ENCODE data around the gene STXBP4.
A peak's percentile ranks its signal among the peaks of the same experiment; 100 is the strongest.

STXBP4 gene

DNA sequence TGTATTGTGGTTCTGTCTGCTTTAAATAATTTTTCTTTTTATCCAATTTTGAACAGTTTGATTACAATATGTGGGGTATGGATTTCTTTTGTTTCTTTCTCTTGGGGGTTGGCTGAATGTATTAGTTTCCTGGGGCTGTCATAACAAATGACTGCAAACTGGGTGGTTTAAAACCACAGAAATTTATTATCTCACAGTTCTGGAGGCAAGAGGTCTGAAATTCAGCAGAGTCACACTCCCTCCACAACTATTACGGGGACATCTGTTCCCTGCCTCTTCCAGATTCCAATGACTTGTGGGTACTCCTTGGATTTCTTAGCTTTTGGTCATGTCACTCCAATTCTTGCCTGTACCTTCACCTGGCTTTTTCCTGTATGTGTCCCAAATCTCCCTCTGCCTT is 23.8 kb upstream of the STXBP4 start:
- no peak overlapping the region for H3K4me3 ChIP-seq (ENCODE audit: low read depth in 1 of 2, low read length in 2 of 2)
- H3K36me3 ChIP-seq (ENCODE audit: insufficient read depth, low read length), result no peaks in the 10 kb centered on the region
- no peaks in the 10 kb centered on the region for H3K4me1 ChIP-seq (ENCODE audit: insufficient read depth, low read length)
- no peaks in the 10 kb centered on the region for H3K27me3 ChIP-seq (ENCODE audit: control insufficient read depth in 1 of 2, insufficient read depth in 2 of 2, low read length in 2 of 2)
- no peak overlapping the region for H3K9ac ChIP-seq (ENCODE audit: low read length)
- H3K27ac ChIP-seq (ENCODE audit: low read depth, low read length), result no peak overlapping the region
- H3K9me3 ChIP-seq (ENCODE audit: low read length), result no peaks in the 10 kb centered on the region

DNA sequence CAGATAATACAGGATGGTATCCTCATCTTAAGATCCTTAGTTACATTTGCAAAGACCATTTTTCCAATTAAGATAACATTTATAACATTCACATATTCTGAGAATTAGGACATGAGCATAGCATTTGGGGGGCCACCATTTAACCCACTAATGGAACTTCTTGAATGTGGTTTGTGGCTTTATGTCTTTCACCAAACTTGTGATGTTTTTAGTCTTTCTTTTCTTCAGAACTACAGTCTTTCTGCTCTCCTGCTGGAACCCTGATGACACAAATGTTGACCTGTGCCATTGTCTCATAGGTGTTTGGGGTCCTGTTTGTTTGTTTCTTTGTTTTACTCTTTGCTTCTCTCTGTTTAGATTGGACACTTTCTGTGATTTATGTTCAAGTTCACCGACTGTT is 23.3 kb upstream of the STXBP4 start:
- Histone ChIP-seq H3K9ac (ENCODE audit: low read length) (no peak overlapping the region), H3K4me3 (ENCODE audit: low read depth in 1 of 2, low read length in 2 of 2) (no peak overlapping the region), H3K4me1 (ENCODE audit: insufficient read depth, low read length) (no peaks in the 10 kb centered on the region), H3K27me3 (ENCODE audit: control insufficient read depth in 1 of 2, insufficient read depth in 2 of 2, low read length in 2 of 2) (no peaks in the 10 kb centered on the region), H3K9me3 (ENCODE audit: low read length) (no peaks in the 10 kb centered on the region), H3K27ac (ENCODE audit: low read depth, low read length) (no peak overlapping the region), H3K36me3 (ENCODE audit: insufficient read depth, low read length) (no peaks in the 10 kb centered on the region)

DNA sequence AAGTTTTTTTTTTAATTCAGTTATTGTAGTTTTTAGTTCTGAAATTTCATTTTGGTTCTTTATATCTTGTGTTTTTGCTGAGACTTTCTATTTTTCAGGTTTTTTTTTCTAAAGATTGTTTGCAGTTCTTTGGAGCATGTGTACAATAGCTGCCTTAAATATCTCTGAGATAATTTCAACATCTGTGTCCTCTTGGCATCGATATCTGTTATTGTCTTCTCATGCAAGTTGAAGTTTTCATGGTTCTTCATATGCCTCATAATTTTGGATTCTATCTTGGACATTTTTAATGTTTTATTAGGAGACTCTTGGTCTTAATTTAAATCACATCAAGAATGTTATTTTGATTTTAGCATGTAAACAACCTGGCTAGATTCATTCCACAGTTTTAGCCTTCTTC is 22.9 kb upstream of the STXBP4 start:
- H3K36me3 ChIP-seq (ENCODE audit: insufficient read depth, low read length), result no peaks in the 10 kb centered on the region
- no peaks in the 10 kb centered on the region for H3K9me3 ChIP-seq (ENCODE audit: low read length)
- no peaks in the 10 kb centered on the region for H3K4me1 ChIP-seq (ENCODE audit: insufficient read depth, low read length)
- no peak overlapping the region for H3K27ac ChIP-seq (ENCODE audit: low read depth, low read length)
- no peaks in the 10 kb centered on the region for H3K27me3 ChIP-seq (ENCODE audit: control insufficient read depth in 1 of 2, insufficient read depth in 2 of 2, low read length in 2 of 2)
- H3K9ac ChIP-seq (ENCODE audit: low read length), result no peak overlapping the region
- no peak overlapping the region for H3K4me3 ChIP-seq (ENCODE audit: low read depth in 1 of 2, low read length in 2 of 2)

DNA sequence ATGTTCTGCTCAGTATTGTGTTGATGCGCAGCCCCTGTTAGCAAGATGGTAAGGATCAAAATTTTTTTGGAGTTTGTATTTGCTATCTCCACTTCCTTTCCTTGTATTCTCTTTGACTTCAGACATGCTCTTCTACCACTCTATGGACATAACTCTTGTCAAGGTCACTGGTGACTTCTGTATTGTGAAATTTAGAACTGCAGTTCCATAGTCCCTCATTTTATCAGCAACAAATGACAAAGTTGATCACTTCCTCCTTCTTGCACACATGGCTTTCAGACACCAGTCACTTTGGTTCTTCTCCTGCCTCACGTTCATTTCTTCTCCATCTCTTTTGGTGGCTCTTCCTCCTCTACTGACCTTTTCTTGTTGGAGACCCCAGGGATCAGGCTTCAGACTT is 21.2 kb upstream of the STXBP4 start:
- H3K27ac ChIP-seq (ENCODE audit: low read depth, low read length), result no peak overlapping the region
- no peak overlapping the region for H3K4me3 ChIP-seq (ENCODE audit: low read depth in 1 of 2, low read length in 2 of 2)
- H3K9me3 ChIP-seq (ENCODE audit: low read length), result no peaks in the 10 kb centered on the region
- H3K9ac ChIP-seq (ENCODE audit: low read length), result no peak overlapping the region
- H3K36me3 ChIP-seq (ENCODE audit: insufficient read depth, low read length), result peaks cover 9% of the 10 kb centered on the region
- no peaks in the 10 kb centered on the region for H3K4me1 ChIP-seq (ENCODE audit: insufficient read depth, low read length)
- H3K27me3 ChIP-seq (ENCODE audit: control insufficient read depth in 1 of 2, insufficient read depth in 2 of 2, low read length in 2 of 2), result no peaks in the 10 kb centered on the region

DNA sequence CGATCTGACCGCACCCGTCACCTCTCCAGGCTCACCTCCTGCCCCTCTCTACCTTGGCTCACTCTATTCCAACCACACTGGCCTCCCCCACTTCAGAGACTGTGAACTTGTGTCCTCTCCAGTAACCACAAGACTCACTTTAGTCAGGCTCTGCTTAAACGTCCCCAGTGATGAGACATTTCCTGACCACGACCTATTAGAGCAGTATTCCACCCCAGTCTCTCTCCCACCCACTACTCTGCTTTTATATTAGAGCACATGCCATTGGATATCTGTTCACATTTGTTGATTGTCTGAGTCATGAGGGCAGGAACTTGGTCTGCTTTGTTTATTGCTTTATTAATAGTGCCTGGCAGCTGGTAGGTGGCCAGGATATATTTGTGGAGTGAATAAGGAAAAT is 20.2 kb upstream of the STXBP4 start:
- Histone ChIP-seq H3K4me1 (ENCODE audit: insufficient read depth, low read length) (no peaks in the 10 kb centered on the region), H3K27ac (ENCODE audit: low read depth, low read length) (no peak overlapping the region), H3K27me3 (ENCODE audit: control insufficient read depth in 1 of 2, insufficient read depth in 2 of 2, low read length in 2 of 2) (no peaks in the 10 kb centered on the region), H3K4me3 (ENCODE audit: low read depth in 1 of 2, low read length in 2 of 2) (no peak overlapping the region), H3K9me3 (ENCODE audit: low read length) (no peaks in the 10 kb centered on the region), H3K36me3 (ENCODE audit: insufficient read depth, low read length) (peaks cover 9% of the 10 kb centered on the region), H3K9ac (ENCODE audit: low read length) (no peak overlapping the region)

DNA sequence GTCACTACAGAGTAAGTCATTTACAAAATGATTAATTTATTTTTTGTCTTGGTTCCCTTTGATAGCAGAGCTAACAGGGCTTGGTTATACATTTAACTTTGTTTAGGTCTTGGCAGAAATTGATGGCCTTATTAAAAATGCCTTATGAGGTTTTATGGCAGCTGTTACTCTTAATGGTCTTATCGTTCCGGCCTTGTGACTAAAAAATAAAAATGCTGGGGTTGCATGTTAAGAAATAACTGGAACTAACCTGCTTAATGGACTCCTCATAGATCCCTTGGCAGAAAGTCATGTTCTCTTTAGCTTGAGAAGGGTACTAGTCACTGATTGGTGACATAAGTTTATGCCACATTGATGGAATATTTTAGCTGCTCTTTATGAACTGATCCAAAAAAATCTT is 18.4 kb upstream of the STXBP4 start:
- no peak overlapping the region for H3K27ac ChIP-seq (ENCODE audit: low read depth, low read length)
- H3K9me3 ChIP-seq (ENCODE audit: low read length), result no peaks in the 10 kb centered on the region
- no peaks in the 10 kb centered on the region for H3K4me1 ChIP-seq (ENCODE audit: insufficient read depth, low read length)
- peaks cover 23% of the 10 kb centered on the region for H3K36me3 ChIP-seq (ENCODE audit: insufficient read depth, low read length)
- H3K4me3 ChIP-seq (ENCODE audit: low read depth in 1 of 2, low read length in 2 of 2), result no peak overlapping the region
- no peak overlapping the region for H3K9ac ChIP-seq (ENCODE audit: low read length)
- H3K27me3 ChIP-seq (ENCODE audit: control insufficient read depth in 1 of 2, insufficient read depth in 2 of 2, low read length in 2 of 2), result no peaks in the 10 kb centered on the region

DNA sequence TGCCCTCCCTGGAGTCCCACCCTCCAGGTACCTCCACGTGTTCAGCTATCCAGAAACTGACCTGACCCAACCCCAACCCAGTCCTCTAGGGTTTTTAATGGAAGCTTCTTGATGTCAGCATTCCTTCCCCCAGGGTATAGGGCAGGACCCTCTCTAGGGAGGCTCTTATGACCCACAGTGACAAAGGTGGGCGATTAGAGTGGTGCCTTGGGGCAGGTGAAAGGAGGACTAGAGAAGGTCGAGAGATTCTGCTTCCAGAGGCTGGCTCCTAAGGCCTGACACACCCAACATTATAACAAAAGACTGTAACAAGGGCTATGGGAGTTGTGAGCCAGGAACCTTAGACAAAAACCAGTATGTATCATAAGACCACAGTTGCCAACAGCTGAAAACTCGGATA is 17.3 kb upstream of the STXBP4 start:
- no peak overlapping the region for H3K9ac ChIP-seq (ENCODE audit: low read length)
- H3K4me1 ChIP-seq (ENCODE audit: insufficient read depth, low read length), result no peaks in the 10 kb centered on the region
- no peak overlapping the region for H3K4me3 ChIP-seq (ENCODE audit: low read depth in 1 of 2, low read length in 2 of 2)
- peaks cover 25% of the 10 kb centered on the region for H3K36me3 ChIP-seq (ENCODE audit: insufficient read depth, low read length)
- H3K9me3 ChIP-seq (ENCODE audit: low read length), result no peaks in the 10 kb centered on the region
- H3K27ac ChIP-seq (ENCODE audit: low read depth, low read length), result no peak overlapping the region
- H3K27me3 ChIP-seq (ENCODE audit: control insufficient read depth in 1 of 2, insufficient read depth in 2 of 2, low read length in 2 of 2), result no peaks in the 10 kb centered on the region

DNA sequence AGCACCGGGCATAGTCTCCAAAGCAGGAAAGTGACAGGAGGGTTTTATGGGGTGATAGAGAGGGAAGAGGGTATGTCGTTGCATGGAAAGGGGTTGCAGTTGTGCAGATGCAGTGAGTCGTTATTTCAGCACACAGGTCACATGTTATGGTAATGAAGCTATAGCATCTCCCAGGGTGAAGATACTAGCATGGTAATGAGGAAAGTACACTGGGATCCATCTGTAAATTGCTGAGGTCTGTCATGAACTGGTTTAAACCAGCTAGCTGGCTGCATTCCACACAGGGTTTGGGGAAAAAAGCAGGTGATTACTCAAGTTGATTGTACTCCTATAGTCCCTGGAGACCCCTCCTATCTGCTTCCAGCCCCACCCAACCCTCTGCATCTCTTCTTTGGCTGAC is 11.8 kb upstream of the STXBP4 start:
- Histone ChIP-seq H3K27me3 (ENCODE audit: control insufficient read depth in 1 of 2, insufficient read depth in 2 of 2, low read length in 2 of 2) (no peaks in the 10 kb centered on the region), H3K4me1 (ENCODE audit: insufficient read depth, low read length) (no peaks in the 10 kb centered on the region), H3K27ac (ENCODE audit: low read depth, low read length) (no peak overlapping the region), H3K9me3 (ENCODE audit: low read length) (no peaks in the 10 kb centered on the region), H3K4me3 (ENCODE audit: low read depth in 1 of 2, low read length in 2 of 2) (no peak overlapping the region), H3K36me3 (ENCODE audit: insufficient read depth, low read length) (peaks cover 53% of the 10 kb centered on the region), H3K9ac (ENCODE audit: low read length) (no peak overlapping the region)

DNA sequence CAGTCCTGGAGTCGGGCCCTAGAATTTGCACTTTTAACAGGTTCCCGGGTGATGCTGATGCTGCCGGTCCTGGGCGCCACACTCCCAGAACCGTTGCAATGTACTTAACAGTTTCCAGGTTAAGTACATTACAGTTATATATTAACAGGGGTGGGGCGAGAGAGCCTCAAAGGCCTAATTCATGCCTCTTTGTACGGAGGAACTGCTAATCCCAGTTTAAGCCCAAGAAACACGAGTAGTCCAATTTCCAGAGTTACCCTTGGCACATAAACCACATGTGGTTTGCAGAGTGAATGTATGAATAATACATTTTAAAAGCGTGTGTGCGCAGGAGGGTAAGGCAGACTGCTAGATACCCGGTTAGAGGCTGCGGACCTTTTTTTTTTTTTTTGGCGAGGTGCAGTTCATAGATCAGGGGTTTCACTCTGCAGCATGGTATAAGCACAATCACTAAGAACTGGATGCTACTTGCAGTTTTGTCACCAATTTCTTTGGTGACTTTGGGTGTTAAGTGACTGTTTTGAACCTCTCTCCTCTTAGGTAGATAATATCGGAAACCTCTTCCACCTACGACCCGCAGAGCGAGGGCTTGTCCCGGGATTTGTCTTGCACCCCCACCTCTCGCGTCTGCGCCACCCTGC is 824 bp upstream of the STXBP4 start:
- Histone ChIP-seq H3K4me3 (ENCODE audit: low read depth in 1 of 2, low read length in 2 of 2) (peak overlapping the region; percentile 85 to 96), H3K9me3 (ENCODE audit: low read length) (no peaks in the 10 kb centered on the region), H3K4me1 (ENCODE audit: insufficient read depth, low read length) (peaks cover 13% of the 10 kb centered on the region), H3K27ac (ENCODE audit: low read depth, low read length) (peak overlapping the region; percentile 74), H3K36me3 (ENCODE audit: insufficient read depth, low read length) (peaks cover 18% of the 10 kb centered on the region), H3K27me3 (ENCODE audit: control insufficient read depth in 1 of 2, insufficient read depth in 2 of 2, low read length in 2 of 2) (no peaks in the 10 kb centered on the region), H3K9ac (ENCODE audit: low read length) (peak overlapping the region; percentile 56)

DNA sequence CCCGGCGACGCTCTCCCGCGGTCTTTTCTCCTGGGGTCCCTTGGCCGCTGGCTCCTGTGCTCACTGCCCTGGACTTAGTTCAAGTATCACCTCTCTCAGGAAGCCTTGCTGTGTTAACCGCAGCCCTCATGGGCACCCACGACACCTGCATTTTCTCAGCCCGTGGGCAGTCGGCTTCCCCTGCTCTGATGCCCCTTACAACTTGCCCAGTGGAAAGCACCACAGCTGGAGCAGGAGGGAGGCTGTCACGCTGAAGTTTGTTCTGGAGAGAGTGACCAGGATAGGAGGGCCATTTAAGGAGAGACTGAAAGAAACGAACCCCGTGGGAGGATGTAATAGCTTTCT is 395 bp downstream of the STXBP4 start:
- peak overlapping the region; percentile 85 to 96 for H3K4me3 ChIP-seq (ENCODE audit: low read depth in 1 of 2, low read length in 2 of 2)
- no peaks in the 10 kb centered on the region for H3K9me3 ChIP-seq (ENCODE audit: low read length)
- peaks cover 13% of the 10 kb centered on the region for H3K4me1 ChIP-seq (ENCODE audit: insufficient read depth, low read length)
- no peaks in the 10 kb centered on the region for H3K27me3 ChIP-seq (ENCODE audit: control insufficient read depth in 1 of 2, insufficient read depth in 2 of 2, low read length in 2 of 2)
- H3K27ac ChIP-seq (ENCODE audit: low read depth, low read length), result peak overlapping the region; percentile 92
- H3K9ac ChIP-seq (ENCODE audit: low read length), result peak overlapping the region; percentile 56
- peaks cover 9% of the 10 kb centered on the region for H3K36me3 ChIP-seq (ENCODE audit: insufficient read depth, low read length)

DNA sequence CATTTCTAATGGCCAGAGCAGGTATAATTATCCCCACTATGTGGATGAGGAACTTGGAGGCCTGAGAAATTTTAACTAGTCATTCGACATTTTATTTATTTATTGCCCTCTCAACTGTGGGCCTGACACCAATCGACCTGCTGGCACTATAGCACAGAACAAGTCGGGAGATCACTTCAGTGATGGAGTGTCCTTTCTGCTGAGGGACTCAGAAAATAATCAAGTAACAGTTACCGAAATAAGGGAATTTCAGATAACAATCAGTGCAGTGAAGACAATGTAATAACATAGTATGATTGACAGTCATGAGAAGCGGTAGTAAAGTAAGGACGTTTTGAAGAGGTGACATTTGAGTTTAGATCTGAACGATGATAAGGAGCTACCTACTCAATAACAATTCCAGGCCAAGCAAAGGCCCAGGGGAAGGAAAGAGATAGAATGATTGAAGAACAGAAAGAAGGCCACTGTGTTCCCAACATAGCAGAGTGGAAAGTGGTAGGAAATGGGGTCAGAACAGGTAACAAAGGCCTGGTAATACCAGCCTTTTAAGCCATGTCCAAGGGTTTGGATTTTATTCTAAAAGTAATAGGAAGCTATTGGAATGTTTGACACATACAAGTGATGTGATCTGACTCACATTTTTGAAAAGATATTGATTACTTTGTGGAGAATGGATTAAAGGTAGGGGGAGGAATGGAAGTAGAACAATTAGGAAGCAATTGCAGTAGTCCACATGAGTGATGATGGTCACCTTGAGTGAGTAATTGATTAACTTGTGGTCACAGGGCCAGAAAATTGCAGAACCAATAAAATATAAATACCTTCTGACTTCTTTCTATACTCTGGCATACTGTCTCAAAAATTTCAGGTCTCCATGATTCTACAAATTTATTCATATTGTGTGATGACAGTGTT is 1.4 kb downstream of the STXBP4 start:
- Histone ChIP-seq H3K4me3 (ENCODE audit: low read depth in 1 of 2, low read length in 2 of 2) (peak overlapping the region in 1 of 2 donors; percentile 96), H3K27me3 (ENCODE audit: control insufficient read depth in 1 of 2, insufficient read depth in 2 of 2, low read length in 2 of 2) (no peaks in the 10 kb centered on the region), H3K36me3 (ENCODE audit: insufficient read depth, low read length) (peaks cover under 1% of the 10 kb centered on the region), H3K9me3 (ENCODE audit: low read length) (no peaks in the 10 kb centered on the region), H3K27ac (ENCODE audit: low read depth, low read length) (peak overlapping the region; percentile 92), H3K9ac (ENCODE audit: low read length) (peak overlapping the region; percentile 56), H3K4me1 (ENCODE audit: insufficient read depth, low read length) (peaks cover 13% of the 10 kb centered on the region)

DNA sequence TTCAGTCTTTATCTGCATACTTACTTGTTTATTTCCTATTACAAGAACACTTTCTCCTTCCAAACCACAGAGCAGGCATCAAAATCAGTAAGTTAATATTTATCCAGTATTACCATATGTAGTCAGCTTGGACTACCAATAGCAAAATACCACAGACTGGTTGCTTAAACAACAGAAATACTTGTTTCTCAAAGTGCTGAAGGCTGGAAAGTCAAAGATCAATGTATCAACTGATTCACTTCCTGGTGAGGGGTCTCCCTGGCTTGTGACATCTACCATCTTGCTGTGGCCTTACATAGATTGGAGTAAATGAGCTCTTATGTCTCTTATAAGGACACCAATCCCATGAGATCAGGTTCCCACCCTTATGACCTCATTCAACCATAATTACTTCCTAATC is 2.6 kb downstream of the STXBP4 start:
- no peak overlapping the region for H3K9ac ChIP-seq (ENCODE audit: low read length)
- no peaks in the 10 kb centered on the region for H3K9me3 ChIP-seq (ENCODE audit: low read length)
- H3K4me1 ChIP-seq (ENCODE audit: insufficient read depth, low read length), result peaks cover 13% of the 10 kb centered on the region
- H3K4me3 ChIP-seq (ENCODE audit: low read depth in 1 of 2, low read length in 2 of 2), result no peak overlapping the region
- no peaks in the 10 kb centered on the region for H3K36me3 ChIP-seq (ENCODE audit: insufficient read depth, low read length)
- no peaks in the 10 kb centered on the region for H3K27me3 ChIP-seq (ENCODE audit: control insufficient read depth in 1 of 2, insufficient read depth in 2 of 2, low read length in 2 of 2)
- H3K27ac ChIP-seq (ENCODE audit: low read depth, low read length), result no peak overlapping the region
